HG02943 (cell line): ENCODE measurements around the gene SERAC1.
"Not testable (repeated sequence)": the region's sequence is repeated elsewhere in the genome, so short reads cannot be mapped to it uniquely, and the experiment has no call there.

Source experiments
- ATAC-seq: cut with Tn5 transposase; IDR thresholded peaks from one replicate; pipeline ENCODE4 v1.9.1; 2021; ENCODE audit warnings: mild to moderate bottlenecking, low read depth, moderate library complexity; ENCODE audit not compliant: unreplicated experiment

SERAC1 gene

DNA sequence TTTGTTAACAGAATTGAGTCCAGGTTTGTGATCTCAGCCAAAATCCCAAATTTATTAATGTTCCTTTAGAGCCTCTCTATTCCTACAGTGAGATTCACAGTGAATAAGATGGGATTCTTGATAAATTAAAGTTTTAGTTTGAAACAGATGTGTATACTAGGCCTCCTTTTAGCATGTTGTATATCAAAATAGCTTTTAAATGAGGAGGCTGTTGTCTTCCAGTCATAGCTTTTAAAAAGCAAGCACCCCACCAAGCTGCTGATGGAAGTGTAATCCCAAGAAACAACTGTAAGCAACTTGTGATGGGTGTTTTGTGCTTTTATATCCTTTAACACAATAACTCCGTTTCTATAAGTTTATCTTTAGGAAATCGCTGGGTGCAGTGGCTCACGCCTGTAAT, 7.0 kb upstream of the SERAC1 start:
- no peak for ATAC-seq

DNA sequence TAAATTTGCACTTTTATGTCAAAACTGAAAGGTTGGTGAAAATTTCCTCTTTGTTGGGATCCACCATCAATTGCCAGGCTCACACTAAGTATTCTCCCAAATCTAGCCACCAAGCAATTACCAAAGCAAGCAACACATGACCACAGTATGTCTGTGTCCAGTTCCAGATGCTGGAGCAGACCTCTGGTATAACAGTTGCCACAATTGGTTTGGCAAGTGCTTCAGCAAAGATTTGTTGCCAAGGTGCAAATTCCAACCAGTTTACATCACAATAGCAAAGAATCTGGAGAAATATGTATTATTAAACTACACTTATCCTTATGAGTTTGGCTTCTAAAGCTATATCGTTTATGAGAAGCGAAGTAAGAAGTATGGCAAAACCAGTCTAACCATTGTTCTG, 6.5 kb upstream of the SERAC1 start:
- ATAC-seq = no peak

DNA sequence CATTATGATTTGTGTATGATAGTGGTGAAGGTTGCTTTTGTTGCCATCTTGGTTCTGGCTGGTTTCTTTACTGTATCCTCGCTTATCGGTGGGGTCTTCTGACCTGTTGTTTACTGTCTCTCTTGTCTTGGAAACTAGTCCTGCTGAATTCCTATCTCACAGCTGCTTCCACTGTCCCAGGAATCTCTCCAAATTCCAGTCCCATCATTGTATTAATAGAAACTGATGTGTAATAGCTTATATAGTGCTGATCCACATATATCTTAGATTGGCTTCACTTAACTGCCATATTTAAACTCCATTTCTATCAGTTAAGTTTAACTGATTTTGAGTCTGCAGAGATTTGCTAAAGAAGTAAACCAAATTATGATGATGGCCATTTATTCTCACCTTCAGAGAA, 6.0 kb upstream of the SERAC1 start:
- ATAC-seq = no peak

DNA sequence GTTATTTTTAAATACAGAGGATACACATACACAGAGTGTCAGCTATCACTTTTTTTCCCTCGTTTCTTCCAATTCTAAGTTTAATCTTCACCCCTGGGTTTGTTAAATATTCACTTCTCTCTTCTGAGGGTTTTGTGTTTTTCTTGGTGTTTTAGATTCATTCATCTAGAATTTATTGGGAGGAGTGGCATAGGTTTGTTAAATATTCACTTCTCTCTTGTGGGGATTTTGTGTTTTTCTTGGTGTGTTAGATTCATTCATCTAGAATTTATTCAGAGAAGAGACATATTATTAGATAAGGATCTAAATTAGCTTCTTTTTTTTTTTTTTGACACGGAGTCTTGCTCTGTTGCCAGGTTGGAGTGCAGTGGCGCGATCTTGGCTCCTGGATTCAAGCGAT, 3.9 kb upstream of the SERAC1 start:
- ATAC-seq = no peak

DNA sequence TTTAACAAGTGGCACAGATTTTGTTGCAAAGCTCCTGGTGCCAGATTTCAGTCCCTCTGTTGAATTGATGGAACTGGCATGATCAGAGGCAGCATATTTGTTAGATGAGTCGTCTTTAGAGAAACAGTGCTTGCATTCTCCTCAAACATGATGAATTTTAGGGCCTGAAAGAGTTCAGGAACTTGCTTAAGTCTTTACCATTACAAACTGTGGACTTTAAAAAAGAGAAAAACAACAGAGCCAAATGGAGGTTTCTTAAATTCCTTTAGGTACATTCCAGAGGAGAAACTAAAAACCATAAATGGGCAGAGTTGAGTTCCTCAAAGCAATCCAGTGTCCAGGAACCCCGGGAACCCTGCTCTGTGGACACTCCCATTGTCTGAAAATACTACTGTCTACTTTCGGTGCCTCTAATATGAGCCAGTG, 2.6 kb upstream of the SERAC1 start:
- ATAC-seq = no peak

DNA sequence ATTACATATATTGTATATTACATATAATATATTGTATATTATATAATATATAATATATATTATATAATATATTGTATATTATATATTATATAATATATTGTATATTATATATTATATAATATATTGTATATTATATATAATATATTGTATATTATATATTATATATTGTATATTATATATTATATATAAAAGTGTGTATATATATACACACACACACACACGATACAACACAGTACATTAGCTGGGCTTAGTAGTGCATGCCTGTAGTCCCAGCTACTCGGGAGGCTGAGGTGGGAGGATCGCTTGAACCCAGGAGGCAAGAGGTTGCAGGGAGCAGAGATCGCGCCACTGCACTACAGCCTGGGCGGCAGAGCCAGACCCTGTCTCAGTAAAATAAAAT, 1.6 kb upstream of the SERAC1 start:
- not testable (repeated sequence) for ATAC-seq

DNA sequence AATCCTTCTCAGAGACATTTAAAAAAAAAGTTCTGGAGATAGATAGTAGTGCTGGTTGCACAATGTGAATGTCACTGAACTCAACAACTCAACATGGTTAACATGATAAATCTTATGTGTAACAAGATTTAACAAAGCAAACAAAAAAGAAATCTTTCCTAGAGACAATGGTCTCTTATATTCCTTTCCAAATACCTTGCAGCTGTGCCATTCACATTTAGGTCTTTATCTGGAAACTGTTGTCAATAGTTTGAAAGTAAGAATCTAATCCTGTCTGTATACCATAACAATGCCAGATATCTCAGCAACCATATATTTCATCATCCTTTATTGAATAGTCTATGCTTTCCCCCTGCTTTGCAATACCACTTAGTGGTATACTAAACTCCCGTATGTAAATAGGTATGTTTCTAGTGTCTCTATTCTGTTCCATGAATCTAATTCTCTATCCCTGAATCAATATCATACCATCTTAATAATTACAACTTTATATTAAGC, 2.1 kb downstream of the SERAC1 start:
- no peak for ATAC-seq

DNA sequence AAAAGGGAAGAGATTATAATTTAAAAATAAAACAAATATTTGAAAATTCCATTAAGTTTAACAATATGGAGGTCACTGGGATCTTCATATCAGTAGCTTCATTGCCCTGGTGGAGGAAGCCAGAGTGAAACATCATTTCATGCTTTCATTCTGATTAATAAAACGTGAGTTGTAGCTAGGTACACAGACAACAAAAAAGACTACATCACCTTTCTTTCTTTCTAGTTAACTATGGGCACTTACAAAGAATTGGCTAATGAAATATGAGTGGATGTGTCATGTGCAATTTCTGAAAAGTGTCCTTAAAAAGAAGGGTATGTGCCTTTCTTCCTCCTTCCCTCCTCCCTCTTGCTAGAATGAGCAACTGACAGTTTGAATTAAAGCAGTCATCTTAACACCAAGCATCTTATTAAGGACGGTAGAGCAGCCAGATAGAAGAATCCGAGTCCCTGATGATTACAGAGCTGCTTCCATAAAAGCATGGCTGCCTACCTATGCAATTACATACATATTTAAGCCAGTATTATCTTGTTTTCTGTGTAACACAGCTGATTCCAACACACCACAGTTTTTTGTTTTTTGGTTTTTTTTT, 3.4 kb downstream of the SERAC1 start:
- no peak for ATAC-seq

DNA sequence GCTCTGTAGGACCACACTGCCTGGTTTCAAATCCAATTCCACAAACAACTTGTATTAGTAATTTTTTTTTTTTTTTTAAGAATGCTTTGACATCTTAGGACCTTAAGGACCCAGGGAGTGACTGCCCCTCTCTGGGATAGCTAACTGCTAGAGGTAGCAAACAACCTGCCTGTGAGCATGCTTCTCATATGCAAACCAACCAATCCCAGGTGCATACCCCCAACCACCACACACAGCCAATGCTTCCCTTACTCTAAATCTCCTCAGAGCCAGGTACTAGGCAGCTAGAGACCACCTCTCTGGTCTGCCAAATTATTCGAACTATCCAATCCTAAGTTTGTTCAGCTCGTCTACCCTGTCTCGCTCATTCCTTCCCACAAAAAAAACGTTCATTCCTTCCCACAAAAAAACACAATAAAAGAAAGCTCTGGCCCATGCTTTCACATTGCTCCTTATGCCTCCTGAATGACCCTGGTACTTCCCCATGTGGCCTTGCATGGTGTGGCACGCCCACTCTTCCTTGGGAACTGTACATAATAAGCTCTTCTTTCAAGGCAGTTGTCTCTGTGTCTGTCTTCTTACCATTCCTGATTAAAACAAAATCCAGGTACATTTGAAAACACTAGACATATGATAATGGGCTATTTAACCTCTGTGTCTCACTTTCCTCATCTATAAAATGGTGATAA, 6.4 kb downstream of the SERAC1 start:
- no peak for ATAC-seq

DNA sequence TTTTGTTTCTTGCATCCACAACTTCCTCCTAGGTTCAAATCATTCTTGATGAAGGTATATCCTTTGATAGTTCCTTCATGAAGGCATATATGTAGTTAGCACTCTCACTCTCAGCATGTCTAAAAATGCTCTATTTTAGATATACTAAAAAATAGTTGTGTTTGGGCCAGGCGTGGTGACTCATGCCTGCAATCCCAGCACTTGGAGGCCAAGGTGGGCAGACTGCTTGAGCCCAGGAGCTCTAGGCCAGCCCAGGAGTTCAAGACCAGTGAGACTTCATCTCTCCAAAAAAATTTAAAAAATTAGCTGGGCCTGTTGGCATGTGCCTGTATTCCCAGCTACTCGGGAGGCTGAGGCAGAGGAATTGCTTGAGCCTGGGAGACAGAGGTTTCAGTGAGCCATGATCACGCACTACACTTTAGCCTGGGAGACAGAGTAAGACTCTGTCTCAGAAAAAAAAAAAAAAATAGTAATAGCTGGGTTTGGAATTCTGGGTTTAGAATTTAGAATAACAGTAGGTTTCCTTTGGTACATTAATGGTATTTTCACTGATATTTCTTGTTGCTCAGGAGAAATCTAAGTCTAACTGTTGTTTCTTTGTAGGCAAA, 7.0 kb downstream of the SERAC1 start:
- no peak for ATAC-seq

DNA sequence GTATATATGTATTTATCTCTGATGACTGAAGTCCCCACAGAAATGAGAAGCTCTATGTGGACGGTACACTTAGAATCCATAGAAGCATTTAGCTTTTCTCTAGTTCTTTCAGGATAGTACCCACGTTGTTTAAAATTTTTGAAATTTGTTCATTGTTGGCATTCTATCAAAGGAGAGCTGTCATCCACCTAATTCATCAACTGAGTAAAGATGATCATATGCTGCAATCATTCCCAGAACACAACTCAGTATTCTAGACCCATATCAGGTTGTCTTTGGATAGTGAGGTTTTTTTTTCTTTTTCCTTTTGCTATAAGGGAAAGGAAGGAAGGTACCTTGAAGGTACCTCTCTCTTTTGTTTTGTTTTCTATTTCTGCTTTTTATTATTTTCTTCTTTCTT, 9.3 kb downstream of the SERAC1 start:
- no peak for ATAC-seq

DNA sequence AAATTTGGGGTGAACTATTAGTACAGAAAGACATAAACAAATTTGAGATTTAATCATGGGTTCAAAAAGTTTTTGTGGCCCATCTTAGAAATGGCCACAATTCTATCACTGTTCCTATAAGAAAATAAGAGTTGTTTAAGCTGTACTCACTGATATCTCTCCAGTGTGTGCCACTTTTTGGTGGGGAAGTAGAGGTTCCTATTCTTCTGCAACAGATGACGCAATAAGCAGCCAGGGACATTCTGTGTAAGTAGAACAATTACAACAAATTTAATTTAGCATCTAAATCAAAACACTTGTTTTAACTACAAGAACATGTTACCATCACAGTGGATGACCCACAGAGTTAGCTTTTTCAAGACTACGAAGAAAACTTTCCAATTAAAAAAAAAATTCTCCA, 9.9 kb downstream of the SERAC1 start:
- ATAC-seq = no peak

DNA sequence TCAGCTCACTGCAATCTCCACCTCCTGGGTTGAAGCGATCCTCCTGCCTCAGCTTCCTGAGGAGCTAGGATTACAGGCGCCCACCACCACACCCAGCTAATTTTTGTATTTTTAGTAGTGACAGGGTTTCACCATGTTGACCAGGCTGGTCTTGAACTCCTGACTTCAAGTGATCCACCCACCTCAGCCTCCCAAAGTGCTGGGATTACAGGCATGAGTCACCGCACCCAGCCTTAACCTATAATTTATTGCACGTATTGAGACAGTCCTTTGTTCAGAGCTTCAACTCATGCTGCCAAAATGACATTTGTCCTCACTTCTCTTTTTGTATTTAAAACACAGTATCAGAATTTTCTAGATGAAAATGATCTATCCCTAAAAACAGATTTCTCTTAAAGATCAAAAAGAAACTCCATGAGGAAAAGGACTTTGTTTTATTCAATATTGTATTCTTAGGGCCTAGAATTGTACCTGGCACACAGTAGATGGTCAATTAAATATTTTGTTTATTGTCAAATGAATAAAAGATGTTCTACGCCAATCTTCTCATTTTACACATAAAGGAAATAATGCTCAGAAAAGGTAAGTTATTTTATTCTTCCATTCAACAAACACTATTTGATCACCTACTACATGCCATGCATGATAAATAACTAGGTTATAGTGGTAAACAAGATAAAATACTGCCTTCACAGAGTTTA, 10.8 kb downstream of the SERAC1 start:
- no peak for ATAC-seq

DNA sequence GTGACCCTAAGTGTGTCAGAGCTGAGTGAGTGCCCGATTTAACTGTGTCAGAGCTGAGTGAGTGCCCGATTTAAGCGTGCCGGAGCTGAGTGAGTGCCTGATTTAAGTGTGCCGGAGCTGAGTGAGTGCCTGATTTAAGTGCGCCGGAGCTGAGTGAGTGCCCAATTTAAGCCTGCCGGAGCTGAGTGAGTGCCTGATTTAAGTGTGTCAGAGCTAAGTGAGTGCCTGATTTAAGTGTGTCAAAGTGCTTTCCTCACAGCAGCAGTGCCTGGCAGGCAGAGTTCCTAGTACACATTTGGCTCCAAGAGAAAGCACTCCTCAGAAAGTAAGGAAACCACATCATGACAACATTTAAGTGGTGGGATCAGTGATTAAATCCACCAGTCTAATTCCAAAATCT, 13.2 kb downstream of the SERAC1 start:
- ATAC-seq = no peak

DNA sequence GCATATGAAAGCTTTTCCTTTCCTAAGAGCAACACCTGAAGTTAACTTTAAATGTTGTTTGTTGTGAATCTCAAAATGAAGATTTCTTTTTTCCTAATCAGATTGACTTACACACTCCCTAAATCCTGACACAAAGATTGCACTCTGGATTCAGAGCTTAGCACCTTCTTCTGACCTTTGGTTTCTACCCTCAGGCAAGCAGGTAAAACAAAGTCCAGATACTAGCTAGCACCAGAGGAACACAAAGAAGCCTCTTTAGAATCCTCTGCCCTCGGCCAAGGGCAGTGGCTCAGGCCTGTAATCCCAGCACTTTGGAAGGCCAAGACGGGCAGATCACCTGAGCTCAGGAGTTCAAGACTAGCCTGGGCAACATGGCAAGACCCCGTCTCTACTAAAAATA, 14.5 kb downstream of the SERAC1 start:
- no peak for ATAC-seq

DNA sequence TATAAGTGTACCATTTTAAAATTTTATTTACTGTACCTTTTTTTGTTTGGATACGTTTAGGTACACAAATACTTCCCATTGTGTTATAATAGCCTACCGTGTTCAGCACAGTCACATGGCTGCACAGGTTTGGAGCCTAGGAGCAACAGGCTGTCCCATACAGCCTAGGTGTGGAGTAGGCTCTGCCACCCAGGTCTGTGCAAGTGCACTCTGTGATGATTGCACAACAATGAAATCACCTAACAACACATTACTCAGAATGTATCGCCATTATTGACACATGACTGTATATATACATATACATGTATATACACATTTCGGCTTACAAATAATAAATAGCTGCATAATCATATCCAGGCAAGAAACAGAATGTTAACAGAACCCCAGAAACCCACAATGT, 15.4 kb downstream of the SERAC1 start:
- no peak for ATAC-seq

DNA sequence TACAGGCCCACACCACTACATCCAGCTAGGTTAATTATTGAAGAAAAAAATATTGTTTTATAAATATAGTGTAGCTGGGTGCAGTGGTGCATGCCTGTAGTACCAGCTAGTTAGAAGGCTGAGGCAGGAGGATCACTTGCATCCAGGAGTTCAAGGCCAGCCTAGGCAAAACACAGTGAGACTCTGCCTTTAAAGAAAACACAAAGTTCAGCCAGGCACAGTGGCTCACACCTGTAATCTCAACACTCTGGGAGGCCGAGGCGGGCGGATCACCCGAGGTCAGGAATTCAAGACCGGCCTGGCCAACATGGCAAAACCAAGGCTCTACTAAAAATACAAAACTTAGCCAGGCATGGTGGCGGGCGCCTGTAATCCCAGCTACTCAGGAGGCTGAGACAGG, 16.0 kb downstream of the SERAC1 start:
- not testable (repeated sequence) for ATAC-seq

DNA sequence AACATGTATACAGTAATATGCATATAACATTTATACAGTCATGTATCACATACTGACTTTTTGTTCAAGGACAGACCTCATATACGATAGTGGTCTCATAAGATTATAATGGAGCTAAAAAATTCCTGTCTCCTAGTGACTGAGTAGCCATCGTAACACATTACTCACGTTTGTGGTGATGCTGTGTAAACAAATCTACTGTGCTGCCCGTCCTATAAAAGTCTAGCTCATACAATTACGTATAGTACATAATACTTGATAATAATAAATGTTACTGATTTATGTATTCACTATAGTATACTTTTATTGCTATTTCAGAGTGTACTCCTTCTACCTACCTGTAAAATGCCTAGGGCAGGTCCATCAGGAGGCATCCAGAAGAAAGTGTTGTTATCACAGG, 17.4 kb downstream of the SERAC1 start:
- ATAC-seq = no peak

DNA sequence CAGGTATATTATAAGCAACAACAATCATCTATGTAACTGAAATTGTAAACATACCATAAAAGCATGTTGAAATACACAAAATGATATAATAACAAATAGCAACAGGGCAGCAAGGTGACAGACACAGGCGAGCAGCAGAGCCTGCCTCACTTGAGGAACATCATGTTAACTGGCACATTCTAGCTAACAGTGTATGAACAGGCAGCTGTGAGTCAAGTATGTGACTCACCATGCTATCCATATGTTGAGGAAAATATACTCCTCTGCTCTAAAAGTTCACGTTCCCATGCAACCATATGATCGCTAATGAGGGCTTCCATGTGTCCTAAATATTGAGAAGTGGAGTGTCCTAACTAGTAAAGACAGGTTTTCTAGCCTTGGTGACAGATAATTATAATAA, 18.4 kb downstream of the SERAC1 start:
- no peak for ATAC-seq

DNA sequence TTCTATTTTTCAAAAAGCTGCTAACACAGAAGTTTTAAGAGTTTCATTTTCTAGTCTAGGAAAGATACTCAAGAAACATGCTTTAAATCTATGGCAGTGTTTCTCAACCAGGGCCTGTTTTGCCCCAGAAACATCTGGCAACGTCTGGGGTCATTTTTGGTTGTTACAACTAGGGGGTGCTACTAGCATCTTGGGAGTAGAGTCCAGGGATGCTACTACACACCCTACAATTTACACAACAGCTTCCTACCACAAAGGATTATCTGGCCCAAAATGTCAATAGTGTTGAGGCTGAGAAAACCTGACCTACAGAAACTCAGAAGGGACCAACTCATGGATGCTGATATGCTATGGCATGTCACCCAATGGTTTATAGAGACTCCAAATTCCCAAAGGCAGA, 24.4 kb downstream of the SERAC1 start:
- no peak for ATAC-seq

DNA sequence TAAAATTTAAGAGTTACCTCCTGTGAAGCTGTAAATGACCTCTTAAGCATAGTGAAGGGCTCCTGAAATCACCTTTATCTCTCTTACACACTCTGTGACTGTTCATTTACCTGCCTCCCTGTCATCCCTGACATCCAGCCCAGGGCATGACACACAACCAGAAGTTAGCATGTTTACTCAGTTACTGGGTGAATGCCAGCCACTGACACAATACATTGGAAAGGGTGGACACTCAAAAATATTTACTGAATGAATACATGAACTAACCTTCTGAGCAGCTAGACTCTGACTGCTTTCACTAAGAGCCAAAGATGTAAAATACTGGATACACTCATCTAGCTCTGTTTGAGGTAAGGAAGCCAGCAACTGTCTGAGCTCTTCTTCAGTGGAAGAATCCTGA, 25.3 kb downstream of the SERAC1 start:
- ATAC-seq = no peak
